Measurements from ENCODE around the gene RIBC2. TPM values are rescaled to one million over a fixed set of nuclear protein-coding genes. Genes with fewer than 3 reads are reported as not detected.
"Not testable (repeated sequence)": the region's sequence is repeated elsewhere in the genome, so short reads cannot be mapped to it uniquely, and the experiment has no call there.

Gene RIBC2
- total RNA-seq, 1 donor from 2014 or later, result 0.26 TPM

- DNase-seq (ENCODE audit: low read depth) (no peak), FAIRE-seq (no peak)
- TF ChIP-seq CTCF (IDR thresholded peaks at IDR 0.05; ENCODE audit: insufficient read depth, low read length, severe bottlenecking), result no peak
- Histone ChIP-seq H3K36me3 (ENCODE audit: control insufficient read depth, insufficient read depth, low read length) (no peaks in the 10 kb centered on the region), H3K27me3 (ENCODE audit: control insufficient read depth, insufficient read depth, low read length) (no peaks in the 10 kb centered on the region), H3K4me3 (ENCODE audit: low read depth, low read length) (no peak overlapping the region)
These were observed 16.7 kb downstream of the RIBC2 start for GRCh38 chr22:45429981-45430775.

GRCh38 chr22:45430871-45431270 is 17.4 kb downstream of the RIBC2 start:
- H3K36me3 ChIP-seq (ENCODE audit: control insufficient read depth, insufficient read depth, low read length), result no peaks in the 10 kb centered on the region
- DNase-seq (ENCODE audit: low read depth), result no peak
- no peaks in the 10 kb centered on the region for H3K27me3 ChIP-seq (ENCODE audit: control insufficient read depth, insufficient read depth, low read length)
- TF ChIP-seq CTCF (IDR thresholded peaks at IDR 0.05; ENCODE audit: insufficient read depth, low read length, severe bottlenecking), result no peak
- H3K4me3 ChIP-seq (ENCODE audit: low read depth, low read length), result no peak overlapping the region
- no peak for FAIRE-seq

- no peak overlapping the region for H3K4me3 ChIP-seq (ENCODE audit: low read depth, low read length)
- TF ChIP-seq CTCF (IDR thresholded peaks at IDR 0.05; ENCODE audit: insufficient read depth, low read length, severe bottlenecking), result no peak
- DNase-seq (ENCODE audit: low read depth) (no peak), FAIRE-seq (no peak)
- no peaks in the 10 kb centered on the region for H3K27me3 ChIP-seq (ENCODE audit: control insufficient read depth, insufficient read depth, low read length)
- H3K36me3 ChIP-seq (ENCODE audit: control insufficient read depth, insufficient read depth, low read length), result no peaks in the 10 kb centered on the region
These were observed 21.5 kb downstream of the RIBC2 start for GRCh38 chr22:45434981-45435380.

- H3K4me3 ChIP-seq (ENCODE audit: low read depth, low read length), result no peak overlapping the region
- H3K27me3 ChIP-seq (ENCODE audit: control insufficient read depth, insufficient read depth, low read length), result no peaks in the 10 kb centered on the region
- H3K36me3 ChIP-seq (ENCODE audit: control insufficient read depth, insufficient read depth, low read length), result no peaks in the 10 kb centered on the region
- TF ChIP-seq CTCF (IDR thresholded peaks at IDR 0.05; ENCODE audit: insufficient read depth, low read length, severe bottlenecking), result peak; percentile 95
- peak; percentile 76 for DNase-seq (ENCODE audit: low read depth)
- FAIRE-seq, result peak; percentile 77
These were observed 22.1 kb downstream of the RIBC2 start for GRCh38 chr22:45435544-45436139.

GRCh38 chr22:45436871-45437517 is 23.5 kb downstream of the RIBC2 start:
- not testable (repeated sequence) for FAIRE-seq; H3K27me3 ChIP-seq (ENCODE audit: control insufficient read depth, insufficient read depth, low read length); DNase-seq (ENCODE audit: low read depth); H3K36me3 ChIP-seq (ENCODE audit: control insufficient read depth, insufficient read depth, low read length); H3K4me3 ChIP-seq (ENCODE audit: low read depth, low read length)

- FAIRE-seq (no peak), DNase-seq (ENCODE audit: low read depth) (no peak)
- no peaks in the 10 kb centered on the region for H3K36me3 ChIP-seq (ENCODE audit: control insufficient read depth, insufficient read depth, low read length)
- TF ChIP-seq CTCF (IDR thresholded peaks at IDR 0.05; ENCODE audit: insufficient read depth, low read length, severe bottlenecking), result no peak
- no peak overlapping the region for H3K4me3 ChIP-seq (ENCODE audit: low read depth, low read length)
- no peaks in the 10 kb centered on the region for H3K27me3 ChIP-seq (ENCODE audit: control insufficient read depth, insufficient read depth, low read length)
These were observed 24.8 kb downstream of the RIBC2 start for GRCh38 chr22:45438336-45438735.

GRCh38 chr22:45440688-45441087 is 27.2 kb downstream of the RIBC2 start:
- not testable (repeated sequence) for FAIRE-seq; H3K36me3 ChIP-seq (ENCODE audit: control insufficient read depth, insufficient read depth, low read length); DNase-seq (ENCODE audit: low read depth); H3K27me3 ChIP-seq (ENCODE audit: control insufficient read depth, insufficient read depth, low read length); H3K4me3 ChIP-seq (ENCODE audit: low read depth, low read length)

All from bronchial epithelial cell (primary cell).